GM06990 (cell line): ENCODE data around the gene FOXK1.

Source experiments
- DNase-seq: peaks from one replicate; pipeline ENCODE4 v3.0.0-alpha.2; 2011; ENCODE audit not compliant: insufficient read length; ENCODE audit errors: extremely low read depth
- H3K27me3 ChIP-seq: replicated peaks from 2 replicates; pipeline ENCODE4 v1.6.0; 2011; ENCODE audit warnings: low read length; ENCODE audit not compliant: control insufficient read depth, insufficient read depth
- H3K36me3 ChIP-seq: 2 replicates; pipeline ENCODE4 v1.5.1; 2011; ENCODE audit warnings: low read length; ENCODE audit not compliant: control insufficient read depth, insufficient read depth
- H3K4me3 ChIP-seq: replicated peaks from 2 replicates; pipeline ENCODE4 v1.5.1; 2011; ENCODE audit warnings: low read depth, mild to moderate bottlenecking, control low read depth, low read length
- TF ChIP-seq, protein P1 (sequence below): IDR thresholded peaks from 2 replicates; pipeline ENCODE4 v1.5.1; 2011; ENCODE audit warnings: low read length, control low read depth, mild to moderate bottlenecking, inconsistent platforms; ENCODE audit not compliant: insufficient read depth, poor library complexity, severe bottlenecking

The FOXK1 gene

DNA sequence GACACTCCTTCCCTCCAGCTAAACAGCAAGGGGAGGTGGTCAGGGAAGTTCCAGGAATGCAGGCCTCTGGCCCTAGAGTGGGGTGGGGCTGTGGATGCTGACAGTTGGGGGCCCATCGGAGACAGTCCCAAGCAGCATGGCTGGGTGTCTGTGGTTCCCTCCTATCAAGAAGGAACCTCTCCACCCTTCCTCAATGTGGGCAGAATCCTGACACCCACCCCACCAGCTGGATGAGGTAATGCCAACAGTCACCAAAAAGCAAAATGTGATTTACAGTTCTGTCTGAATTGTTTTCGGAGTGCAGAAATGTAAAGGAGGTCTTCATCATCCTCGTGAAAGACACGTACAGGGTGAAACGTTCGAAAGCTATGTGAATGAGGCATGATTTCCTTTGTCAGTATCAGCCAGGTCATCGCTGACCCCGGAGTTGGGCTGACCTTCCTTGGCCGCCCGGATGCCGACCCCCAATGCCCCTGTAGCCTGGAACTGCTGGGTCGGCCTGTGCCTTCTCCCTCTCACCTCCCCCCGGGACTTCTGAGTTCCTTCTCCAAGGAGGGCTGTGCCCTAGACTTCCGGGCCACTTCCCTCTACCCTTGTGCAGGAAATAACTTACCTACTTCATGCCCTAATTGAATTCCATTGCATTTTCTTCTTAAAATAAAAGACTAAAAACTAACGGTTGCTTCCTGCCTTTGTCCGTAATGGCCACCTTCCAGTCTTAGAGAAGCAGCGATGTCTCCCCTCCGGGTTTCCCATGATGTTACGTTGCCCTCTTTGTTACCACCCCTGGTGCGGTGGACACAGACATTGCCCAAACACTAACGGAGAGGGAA, 24.5 kb downstream of the FOXK1 start:
- TF ChIP-seq, protein P1, sequence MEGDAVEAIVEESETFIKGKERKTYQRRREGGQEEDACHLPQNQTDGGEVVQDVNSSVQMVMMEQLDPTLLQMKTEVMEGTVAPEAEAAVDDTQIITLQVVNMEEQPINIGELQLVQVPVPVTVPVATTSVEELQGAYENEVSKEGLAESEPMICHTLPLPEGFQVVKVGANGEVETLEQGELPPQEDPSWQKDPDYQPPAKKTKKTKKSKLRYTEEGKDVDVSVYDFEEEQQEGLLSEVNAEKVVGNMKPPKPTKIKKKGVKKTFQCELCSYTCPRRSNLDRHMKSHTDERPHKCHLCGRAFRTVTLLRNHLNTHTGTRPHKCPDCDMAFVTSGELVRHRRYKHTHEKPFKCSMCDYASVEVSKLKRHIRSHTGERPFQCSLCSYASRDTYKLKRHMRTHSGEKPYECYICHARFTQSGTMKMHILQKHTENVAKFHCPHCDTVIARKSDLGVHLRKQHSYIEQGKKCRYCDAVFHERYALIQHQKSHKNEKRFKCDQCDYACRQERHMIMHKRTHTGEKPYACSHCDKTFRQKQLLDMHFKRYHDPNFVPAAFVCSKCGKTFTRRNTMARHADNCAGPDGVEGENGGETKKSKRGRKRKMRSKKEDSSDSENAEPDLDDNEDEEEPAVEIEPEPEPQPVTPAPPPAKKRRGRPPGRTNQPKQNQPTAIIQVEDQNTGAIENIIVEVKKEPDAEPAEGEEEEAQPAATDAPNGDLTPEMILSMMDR, result no peak
- Histone ChIP-seq H3K36me3 (no peaks in the 10 kb centered on the region; the same call in none of the 2 replicates), H3K4me3 (no peak overlapping the region), H3K27me3 (no peaks in the 10 kb centered on the region)
- DNase-seq, result no peak

DNA sequence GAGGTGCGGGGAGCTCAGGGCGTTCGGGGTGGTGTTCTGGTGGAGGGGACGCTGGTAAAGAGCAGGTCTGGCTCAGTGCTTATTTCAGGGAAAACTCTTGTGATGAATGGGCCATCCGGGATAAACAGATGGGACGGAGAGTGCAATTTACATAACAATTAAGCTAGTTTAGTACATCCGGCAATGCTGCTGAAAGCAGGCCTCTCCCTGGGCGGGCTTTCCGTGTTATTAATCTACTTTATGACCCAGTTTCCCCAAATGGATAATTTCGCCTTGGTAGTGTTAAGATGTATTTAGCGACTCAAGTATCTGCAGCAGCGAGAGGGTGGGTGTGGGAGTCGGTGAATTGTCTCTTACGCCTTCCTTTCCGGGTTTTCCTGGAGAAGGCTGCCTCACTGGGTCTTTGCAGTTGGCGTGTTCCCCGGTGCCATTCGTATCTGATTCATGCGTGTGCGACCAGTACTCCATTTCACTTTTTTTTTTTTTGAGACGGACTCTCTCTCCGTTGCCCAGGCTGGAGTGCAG, 25.2 kb downstream of the FOXK1 start:
- no peaks in the 10 kb centered on the region for H3K27me3 ChIP-seq
- DNase-seq, result no peak
- H3K4me3 ChIP-seq, result no peak overlapping the region
- no peaks in the 10 kb centered on the region; the same call in none of the 2 replicates for H3K36me3 ChIP-seq
- TF ChIP-seq, protein P1, result no peak

DNA sequence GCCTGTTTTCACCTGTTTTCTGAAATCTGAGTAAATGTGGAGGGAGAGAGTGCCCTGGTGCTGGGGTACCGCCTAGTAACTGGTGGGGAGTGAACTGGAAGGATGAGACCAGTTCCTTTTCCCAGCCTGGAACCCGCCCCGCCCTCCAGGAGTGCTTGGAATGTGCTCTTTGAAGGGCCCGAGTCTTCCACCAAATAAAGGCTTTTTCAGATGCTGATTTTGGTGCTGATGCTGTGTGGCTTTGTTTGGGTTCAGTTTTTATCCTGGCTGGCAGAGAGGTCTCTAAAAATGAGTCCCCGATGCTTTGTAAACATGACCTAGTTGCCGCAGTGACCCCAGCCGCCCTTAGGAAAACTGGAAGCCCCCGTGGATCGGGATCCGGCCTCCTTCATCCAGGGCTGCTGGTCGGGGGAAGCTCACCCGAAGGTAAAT, 25.9 kb downstream of the FOXK1 start:
- TF ChIP-seq, protein P1, result no peak
- Histone ChIP-seq H3K36me3 (no peaks in the 10 kb centered on the region; the same call in none of the 2 replicates), H3K27me3 (no peaks in the 10 kb centered on the region), H3K4me3 (no peak overlapping the region)
- no peak for DNase-seq

DNA sequence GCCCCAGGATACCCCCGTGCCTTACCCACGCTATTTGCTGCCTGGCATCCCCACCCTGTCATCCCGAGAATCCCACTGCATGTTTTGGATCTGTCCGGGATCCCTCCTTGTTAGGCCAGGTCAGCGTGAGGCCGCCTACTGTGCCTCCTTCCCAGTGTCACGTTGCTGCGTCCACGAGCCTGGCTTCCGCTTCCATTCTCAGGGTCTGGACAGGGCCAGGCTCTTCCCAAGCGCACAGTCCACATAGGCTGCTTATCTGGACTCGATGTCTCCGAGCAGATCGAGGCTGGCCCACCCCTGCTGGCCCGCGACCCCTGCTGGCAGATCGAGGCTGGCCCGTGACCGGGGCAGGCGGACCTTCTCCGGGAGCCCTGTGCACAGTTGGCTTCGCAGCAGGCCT, 27.1 kb downstream of the FOXK1 start:
- TF ChIP-seq, protein P1, result no peak
- Histone ChIP-seq H3K27me3 (no peaks in the 10 kb centered on the region), H3K36me3 (no peaks in the 10 kb centered on the region; the same call in none of the 2 replicates), H3K4me3 (no peak overlapping the region)
- no peak for DNase-seq

DNA sequence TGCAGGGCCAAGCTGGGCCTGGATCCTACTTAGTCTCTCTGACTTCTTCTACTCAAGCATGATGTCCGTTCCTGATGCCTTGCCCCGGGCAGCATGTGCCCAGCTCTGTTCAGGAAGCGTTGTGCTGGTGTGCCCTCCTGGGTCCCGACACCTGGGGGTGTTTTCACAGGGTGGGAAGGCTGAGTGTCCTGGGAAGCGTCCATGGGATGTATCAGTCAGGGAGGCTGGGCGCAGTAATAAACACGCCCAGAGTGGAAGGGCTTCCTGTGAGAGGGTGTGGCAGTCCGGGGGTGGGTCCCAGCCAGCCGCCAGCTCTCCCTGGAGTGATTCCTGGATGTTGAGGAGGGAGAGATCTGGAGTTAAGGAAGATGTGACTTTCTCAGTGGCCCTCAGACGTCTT, 29.0 kb downstream of the FOXK1 start:
- no peak for DNase-seq
- no peaks in the 10 kb centered on the region for H3K27me3 ChIP-seq
- no peaks in the 10 kb centered on the region; the same call in none of the 2 replicates for H3K36me3 ChIP-seq
- TF ChIP-seq, protein P1, result no peak
- H3K4me3 ChIP-seq, result no peak overlapping the region

DNA sequence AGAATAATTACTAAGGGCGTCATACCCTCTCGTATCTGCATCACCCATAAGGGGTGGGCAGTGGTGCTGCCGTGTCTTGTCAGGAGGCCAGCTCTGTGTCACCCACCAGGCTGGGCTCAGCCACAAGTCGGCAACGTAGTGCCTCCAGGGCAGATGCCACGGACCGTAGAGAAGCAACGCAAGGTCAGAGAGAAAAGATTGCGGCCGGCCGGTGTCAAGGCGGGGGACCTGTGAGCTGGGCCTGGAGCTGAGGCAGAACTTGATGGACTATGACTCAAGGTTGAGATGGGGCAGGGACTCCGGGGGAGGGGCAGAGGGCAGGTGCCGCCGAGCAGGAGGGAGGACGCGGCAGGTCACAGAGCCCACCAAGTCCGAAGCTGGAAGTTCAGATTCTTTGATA, 29.5 kb downstream of the FOXK1 start:
- H3K27me3 ChIP-seq, result no peaks in the 10 kb centered on the region

More for the DNA sequence above, 29.5 kb downstream of the FOXK1 start:
- TF ChIP-seq, protein P1, result no peak
- no peaks in the 10 kb centered on the region; the same call in none of the 2 replicates for H3K36me3 ChIP-seq
- no peak overlapping the region for H3K4me3 ChIP-seq
- DNase-seq, result no peak
